KBM-7 (cell line): ENCODE data around the gene ELOVL5.
"Not testable (repeated sequence)": the region's sequence is repeated elsewhere in the genome, so short reads cannot be mapped to it uniquely, and the experiment has no call there.

Experiments
- DNase-seq: peaks from one replicate; pipeline ENCODE4 v3.0.0-alpha.2; 2015
- in situ Hi-C: fragments of 300-500 bp; cut with MboI; formaldehyde crosslinking; loops from 2 replicates; pipeline ENCODE4 v1.14.3; 2020; ENCODE audit warnings: low sequenced_read_pairs, low pct_unique_long_range_greater_than_20kb, mixed read lengths

The ELOVL5 gene

DNA sequence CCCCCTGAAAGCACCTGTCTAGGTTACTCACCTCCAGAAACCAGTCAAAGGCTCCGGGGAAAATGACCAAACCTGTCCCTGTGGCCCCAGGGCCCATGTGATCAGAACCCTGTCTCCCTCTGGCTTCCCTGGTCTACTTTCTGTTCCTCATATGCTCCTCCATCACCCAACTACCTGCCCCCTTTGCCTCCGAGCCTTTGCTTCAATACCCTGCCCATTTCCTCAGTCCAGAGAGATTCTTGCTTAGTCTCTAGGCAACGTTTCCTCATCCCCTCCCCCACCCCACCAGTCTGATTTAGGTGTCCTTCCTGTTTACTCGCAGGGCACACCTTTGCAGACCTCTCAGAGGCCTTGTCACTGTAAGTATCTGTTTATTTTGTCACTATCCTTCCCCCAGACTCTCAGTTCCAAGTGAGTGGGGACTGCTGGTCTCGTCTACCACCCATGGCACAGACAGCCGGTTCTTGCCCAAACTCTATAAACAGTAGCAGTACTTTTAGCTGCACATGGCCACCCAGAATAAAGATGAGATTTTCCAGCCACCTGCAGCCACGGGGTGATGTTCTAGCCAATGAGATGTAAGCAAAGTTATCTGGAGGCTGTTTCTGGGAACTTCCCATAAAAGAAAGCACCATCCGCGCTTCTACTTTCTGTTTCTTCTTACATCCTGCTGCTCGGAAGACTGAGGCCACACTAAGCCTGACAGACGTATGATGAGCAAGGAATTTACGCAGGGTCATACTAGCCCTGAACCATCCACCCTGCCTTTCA is 13.3 kb downstream of the ELOVL5 start:
- in situ Hi-C loops, result no loop called here
- no peak for DNase-seq

DNA sequence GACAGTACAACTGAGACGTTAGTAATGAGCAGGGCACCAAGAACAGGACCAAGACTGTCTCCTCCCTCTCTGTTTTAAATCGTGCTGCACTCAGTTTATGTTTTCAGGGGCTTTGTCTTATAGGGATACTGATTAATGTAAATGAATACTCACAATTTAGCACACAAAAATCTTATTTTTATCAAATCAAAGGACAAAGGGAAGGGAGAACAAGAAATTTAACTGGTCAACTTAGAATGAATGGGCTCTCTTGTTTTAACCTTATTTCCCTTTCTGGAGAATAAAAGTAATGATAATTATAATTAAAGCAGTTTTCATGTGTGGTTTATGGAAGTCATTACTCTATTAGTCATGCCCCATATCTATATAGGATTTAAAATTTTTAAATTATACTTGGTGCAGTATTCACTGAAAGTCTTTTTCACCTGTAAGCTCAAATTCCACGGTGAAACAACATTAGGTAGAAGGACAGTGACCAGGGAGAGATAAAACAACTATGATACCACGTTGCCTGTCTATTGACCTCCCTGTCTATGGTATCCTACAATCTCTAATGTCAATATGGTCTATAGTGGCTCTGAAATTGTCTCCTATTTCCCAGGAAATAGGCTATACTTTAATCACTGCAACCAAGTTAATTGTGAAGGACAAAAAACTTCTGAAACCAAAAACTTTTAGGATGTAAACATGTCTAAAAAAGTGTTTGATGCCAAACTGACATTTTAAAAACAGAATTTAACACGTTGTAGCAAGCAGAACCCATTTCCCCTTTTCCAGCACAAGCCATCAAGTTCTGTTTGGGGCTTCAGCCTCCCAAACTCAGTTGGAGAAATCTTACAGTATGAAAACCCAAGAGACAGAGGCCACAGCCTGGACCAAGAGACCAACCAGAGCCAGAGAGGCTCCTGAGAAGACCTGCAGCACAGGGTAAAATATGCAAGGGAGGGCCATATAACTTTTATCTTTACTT is 15.0 kb downstream of the ELOVL5 start:
- no peak for DNase-seq
- in situ Hi-C loops, result no loop called here

DNA sequence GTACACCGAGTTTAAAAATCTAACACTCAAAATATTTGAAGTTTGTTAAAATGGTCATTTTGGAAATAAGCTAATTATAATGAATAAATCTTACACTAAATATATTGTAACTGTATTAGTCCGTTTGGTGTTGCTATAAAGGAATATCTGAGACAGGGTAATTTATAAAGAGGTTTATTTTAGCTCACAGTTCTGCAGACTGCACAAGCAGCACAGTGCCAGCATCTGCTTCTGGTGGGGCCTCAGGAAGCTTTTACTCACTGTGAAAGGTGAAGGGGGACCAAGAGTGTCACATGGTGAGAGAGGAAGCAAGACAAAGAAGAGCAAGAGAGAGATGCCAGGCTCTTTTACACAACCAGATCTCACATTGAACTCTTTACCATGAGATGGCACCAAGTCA is 17.1 kb downstream of the ELOVL5 start:
- in situ Hi-C loops, result no loop called here
- no peak for DNase-seq

DNA sequence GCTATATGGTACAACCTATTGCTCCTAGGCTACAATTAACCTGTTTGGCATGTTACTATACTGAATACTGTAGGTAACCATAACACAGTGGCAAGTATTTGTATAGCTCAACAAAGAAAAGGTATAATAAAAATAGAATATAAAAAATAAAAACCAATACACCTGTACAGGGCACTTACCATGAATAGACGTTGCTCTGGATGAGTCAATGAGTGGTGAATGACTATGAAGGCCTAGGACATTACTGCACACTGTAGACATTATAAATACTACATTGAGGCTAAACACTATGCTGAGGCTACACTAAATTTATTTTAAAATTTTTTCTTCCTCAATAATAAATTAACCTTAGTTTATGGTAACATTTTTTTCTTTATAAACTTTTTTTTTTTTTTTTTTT is 18.6 kb downstream of the ELOVL5 start:
- no peak for DNase-seq
- in situ Hi-C loops, result no loop called here

DNA sequence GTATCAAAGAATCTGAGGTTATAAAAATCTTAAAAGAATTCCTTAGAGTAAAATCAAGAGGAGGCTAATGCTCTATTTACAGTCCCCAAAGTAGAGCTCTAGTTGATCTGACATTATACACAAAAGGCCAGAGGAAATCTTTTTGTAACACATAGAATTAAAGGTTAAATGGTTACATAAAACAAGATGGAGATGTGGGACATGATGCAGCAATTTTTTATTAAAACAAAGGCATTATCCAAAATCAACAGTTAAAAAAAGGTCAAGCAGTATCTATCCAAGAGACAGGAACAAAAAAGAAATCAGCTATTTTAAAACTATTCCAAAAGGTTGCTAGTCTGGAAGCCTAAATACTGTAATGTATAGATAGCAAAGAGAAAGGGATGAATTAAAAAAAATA is 20.4 kb downstream of the ELOVL5 start:
- in situ Hi-C loops, result no loop called here
- no peak for DNase-seq

DNA sequence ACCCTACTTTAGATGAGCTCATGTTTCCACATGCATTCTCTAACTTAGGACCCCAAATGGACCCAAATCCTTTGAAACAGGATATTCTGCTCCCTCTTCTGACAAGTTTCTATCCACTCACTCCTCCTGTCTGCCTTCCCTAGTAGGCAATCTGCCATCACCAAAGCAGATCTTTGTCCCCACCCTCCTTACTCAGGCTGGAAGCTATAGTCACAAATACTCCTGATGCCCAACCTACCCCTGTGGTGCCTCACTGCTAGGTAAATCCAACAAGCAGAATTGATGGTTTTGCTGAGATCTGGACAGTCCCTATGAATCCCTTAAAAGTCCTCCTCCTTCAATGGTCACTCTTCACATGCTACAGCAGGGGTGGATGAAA is 21.7 kb downstream of the ELOVL5 start:
- in situ Hi-C loops, result no loop called here
- DNase-seq, result no peak

DNA sequence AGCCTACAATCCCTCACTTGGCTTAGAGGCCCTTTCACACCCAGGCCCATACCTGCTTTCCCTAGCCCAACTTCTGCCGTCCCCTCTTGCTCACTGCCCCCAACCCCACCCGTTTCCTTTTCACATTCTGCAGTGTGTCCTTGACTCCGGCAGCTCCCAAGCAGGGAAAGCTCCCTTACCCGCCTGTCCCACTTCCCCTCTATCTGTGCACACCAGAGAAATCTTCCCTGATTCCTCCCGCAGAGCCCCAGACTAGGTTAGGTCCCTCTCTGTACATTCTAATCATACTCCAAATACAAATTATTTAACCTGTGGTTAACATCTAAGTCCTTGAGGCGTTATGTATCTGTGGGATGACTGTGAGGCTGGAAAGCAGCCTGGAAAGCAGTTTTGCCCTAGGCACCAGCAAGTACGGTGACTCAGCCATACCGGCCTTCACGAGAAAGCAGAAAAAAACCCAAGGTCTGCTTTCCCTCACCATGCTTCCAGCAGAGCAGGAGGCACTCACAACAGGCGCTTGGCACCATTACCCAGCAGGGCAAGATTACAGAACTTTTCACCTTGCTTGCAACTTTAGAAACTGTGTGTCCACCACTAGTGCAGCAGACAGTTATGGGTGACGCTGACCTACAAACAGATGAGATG is 22.3 kb downstream of the ELOVL5 start:
- in situ Hi-C loops, result no loop called here
- DNase-seq, result no peak

DNA sequence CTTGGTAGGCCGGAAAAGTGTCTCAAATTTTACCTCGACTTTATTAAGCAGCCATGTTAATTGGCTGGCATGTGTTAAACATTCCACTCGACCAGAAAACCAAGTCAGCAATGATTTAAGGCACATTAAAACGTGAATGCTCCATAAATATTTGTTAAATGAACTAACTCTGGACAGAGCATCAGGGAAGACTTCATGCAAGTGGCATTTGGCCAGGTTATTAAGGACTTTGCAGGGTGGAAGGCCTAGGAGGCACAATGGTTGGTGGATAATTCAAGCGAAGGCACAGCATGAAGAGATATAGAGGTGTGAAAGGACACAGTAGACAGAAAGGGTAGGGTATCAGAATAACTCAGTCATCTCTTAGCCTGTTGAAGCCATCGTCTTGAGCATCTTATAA is 23.0 kb downstream of the ELOVL5 start:
- DNase-seq, result no peak

DNA sequence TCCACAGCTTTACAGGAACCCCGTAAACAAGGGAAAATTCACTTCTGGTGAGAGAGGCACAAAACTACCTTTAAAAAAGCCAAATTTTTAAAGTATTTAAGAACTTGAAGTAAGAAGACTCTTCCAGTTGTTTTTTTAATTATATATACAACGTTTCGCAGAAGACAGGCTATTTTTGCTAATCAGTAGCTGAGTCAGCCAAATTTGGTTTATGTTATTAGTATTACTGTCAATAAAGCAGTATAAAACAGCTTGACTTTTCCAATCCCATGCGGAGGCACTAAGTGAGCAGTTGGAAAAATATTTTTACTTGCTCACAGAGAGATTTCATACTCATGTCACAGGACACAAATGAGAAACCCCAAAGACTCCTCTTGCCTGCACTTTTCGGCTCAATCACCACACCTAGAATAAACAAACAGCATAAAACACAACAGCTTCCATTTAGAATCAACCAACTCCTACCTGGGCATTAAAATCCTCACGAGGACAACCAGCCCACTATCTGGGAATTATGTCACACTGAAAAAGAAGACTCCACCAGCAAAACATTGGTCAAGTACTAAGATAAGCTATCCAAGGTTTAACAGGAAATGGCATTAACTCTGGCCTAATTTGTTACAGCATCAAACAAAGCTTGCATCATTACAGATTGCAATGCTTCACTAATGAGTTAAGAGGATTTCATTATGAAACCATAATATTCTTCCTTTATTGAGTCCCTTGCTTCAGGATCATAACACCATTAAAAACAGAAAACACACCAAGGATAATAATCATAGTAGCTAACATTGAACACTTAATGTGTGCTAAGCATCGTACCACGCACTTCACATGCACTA is 26.3 kb downstream of the ELOVL5 start:
- no peak for DNase-seq
- in situ Hi-C loops, result no loop called here

More for the DNA sequence above, 23.0 kb downstream of the ELOVL5 start:
- in situ Hi-C loops, result no loop called here

DNA sequence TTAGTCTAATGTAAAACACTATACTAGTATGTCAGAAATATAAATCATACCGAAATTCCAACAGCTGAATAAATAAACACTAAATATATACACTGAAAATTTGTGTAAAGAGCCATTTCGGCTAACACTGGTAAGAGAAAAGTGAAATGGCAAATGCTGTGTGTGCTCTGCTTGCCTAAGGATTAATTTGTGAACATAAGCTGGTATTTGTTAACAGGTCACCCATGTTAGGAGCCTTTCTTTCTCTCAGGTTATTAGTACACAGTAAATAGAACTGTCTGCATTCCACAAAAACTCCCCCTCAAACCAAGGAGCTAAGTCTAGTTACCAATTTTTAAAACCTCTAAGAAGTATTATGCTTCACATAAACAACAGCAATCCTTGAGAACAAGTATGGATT is 27.0 kb downstream of the ELOVL5 start:
- no peak for DNase-seq
- in situ Hi-C loops, result no loop called here

DNA sequence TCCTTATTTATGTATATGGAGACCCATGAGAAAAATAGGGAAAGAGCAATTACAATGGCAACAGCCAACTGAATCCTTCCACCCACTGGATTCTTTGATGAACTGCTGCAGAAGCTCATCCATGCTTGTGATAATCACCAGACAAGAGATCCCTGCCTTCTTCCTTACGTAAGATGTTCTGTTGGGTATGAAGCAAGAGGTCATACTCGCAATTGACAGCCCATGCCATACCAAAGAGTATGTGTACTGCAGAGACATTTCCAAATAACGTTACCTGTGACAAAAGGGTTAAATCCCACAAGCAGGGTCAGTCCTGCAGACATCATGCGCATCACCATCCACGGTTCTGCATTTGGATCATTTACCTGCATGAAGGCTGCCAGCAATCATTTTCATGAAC is 27.8 kb downstream of the ELOVL5 start:
- DNase-seq, result no peak
- in situ Hi-C loops, result no loop called here

DNA sequence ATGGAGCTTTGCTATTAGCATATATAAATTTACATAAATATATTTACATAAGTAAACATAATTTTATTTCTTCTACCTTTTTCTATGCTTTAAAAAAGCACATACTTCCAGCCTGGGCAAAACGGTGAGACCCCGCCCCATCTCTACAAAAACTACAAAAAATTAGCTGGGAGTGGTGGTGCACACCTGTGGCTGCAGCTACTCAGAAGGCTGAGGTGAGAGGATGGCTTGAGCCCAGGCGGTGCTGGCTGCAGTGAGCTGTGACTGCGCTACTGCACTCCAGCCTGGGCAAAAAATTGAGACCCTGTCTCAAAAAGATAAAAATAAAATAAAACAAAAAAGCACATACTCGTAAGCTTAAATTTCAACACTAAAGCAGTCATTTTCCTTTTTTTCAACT is 30.3 kb downstream of the ELOVL5 start:
- DNase-seq, result no peak

DNA sequence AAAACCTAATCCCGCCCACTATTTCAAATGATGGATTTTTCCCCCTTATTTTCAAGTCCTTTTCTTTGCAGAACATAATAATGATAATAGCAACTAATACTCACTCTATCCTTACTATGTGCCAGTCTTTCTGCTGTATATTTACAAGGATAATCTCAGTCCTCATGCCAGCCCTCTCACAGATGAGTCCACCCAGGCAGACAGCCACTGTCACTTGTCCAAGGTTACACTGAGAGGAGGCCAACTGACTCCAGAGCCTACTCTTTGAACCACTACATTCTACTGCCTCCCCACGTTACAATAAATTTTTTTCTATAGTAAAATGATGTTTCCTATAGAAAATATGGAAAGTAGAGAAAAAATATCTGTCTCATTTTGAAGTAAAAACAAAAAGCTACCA is 30.9 kb downstream of the ELOVL5 start:
- no peak for DNase-seq
- in situ Hi-C loops, result no loop called here

More for the DNA sequence above, 30.3 kb downstream of the ELOVL5 start:
- in situ Hi-C loops, result no loop called here

DNA sequence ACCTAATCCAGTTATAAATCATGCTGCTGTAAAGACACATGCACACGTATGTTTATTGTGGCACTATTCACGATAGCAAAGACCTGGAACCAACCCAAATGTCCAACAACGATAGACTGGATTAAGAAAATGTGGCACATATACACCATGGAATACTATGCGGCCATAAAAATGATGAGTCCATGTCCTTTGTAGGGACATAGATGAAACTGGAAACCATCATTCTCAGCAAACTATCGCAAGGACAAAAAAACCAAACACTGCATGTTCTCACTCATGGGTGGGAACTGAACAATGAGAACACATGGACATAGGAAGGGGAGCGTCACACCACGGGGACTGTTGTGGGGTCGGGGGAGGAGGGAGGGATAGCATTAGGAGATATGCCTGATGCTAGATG is 31.5 kb downstream of the ELOVL5 start:
- in situ Hi-C loops, DNase-seq: not testable (repeated sequence)

DNA sequence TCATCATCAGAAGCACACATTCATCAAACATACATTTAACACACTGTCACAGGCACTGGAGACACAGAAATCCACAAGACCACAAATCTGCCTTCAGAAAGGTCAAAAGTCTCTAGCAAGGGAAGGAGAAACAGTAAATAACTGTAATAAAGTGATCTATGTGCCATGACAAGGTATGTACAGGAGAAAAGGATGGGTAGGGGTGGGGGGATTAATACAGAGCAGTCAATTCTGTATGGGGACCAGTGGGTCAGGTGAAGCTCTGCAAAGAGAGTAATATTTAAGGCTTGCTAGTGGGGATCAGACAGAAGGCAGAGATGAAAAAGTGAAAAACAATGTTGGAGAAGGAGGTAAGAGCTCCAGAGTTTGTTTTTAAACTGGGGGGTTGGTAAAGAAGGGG is 32.6 kb downstream of the ELOVL5 start:
- no peak for DNase-seq
- in situ Hi-C loops, result no loop called here

DNA sequence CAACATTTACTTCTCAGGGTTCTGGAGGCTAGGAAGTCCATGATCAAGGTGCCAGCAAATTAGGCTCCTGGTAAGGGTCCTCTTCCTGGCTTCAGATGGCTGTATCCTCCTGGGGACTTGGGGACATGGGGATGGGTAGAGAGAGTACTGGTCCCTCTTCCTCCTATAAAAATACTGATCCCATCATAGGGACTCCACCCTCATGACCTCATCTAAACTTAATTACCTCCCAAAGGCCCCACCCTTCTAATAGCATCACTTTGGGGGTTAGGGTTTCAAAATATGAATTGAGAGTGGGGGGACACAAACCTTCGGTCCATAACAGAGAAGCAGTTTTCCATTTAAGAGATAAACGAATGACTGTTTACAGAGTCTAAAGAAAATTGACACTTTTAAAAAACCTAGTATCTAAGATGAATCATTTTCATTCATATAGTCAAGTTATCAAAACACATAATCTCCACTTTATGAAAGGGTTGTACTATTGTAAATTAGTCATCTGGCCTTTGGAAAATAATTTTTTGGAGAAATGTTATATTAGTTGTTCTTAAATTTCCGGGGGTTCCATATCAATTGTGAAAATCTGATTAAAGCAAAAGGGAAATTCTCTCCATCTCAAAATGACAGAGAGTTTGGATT is 33.5 kb downstream of the ELOVL5 start:
- in situ Hi-C loops, result no loop called here
- no peak for DNase-seq

DNA sequence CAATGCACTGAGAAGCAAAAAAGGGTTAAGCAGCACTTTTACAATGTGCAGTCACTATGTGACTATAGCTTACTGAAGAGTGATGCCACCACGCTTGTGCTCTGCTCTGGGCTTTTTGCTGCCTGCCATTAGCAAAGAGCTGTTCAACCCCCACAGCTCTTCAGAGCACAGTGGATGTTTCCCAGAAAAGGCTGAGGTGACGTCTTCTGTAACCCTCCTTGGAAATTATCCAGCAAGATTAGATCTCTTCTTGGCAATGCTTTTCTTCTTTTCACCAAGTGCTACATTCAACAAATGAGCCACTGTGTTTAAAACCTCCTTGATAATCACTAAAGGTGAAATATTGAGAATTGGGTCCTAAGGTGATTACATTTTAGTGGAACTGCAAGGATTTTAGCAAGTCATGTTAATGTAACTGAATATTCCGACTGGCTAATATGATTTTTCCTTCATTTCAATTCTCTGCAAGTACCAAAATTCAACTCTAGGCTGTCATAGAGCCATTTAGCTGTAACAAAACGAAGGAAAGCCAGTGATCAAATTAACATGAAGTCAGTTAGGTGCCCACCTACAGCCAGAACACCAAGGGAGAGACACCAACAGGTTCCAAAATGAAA is 34.9 kb downstream of the ELOVL5 start:
- in situ Hi-C loops, result no loop called here
- DNase-seq, result peak; percentile 34

DNA sequence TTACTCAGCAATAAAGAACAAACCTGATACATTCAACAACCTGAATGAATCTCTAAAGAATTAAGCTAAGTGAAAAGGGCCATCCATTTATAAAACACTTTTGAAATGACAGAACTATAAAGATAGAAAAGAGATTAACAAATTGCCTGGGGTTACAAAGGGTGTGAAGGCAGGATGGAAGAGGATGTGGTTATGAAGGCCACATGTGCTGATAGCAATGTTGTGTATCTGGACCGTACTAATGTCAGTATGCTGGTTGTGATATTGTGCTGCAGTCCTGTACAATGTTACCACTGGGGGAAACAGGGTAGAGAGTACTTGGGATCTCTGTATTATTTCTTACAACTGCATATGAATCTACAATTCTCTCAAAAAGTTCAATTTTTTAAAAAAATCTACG is 36.4 kb downstream of the ELOVL5 start:
- in situ Hi-C loops, result no loop called here
- peak; percentile 29 for DNase-seq
